Thoracic aorta (tissue), 2 donors: Measurements from ENCODE around the gene TEX48. TPM values are rescaled to one million over a fixed set of nuclear protein-coding genes. Genes with fewer than 3 reads are reported as not detected.

Source experiments
- ATAC-seq: fragments of 150-250 bp; one replicate; pipeline ENCODE4 v1.8.0; 2017; ENCODE audit warnings: low read depth; ENCODE audit not compliant: insufficient number of reproducible peaks, low FRiP score
- DNase-seq: peaks from one replicate; pipeline ENCODE4 v3.0.0-alpha.2; 2020; ENCODE audit warnings: low spot score
- H3K27ac ChIP-seq, 2 donors: fragments of 200-600 bp; sonication (generic); 1 replicate in 1 of 2; 2 replicates in 1 of 2; pipeline ENCODE4 v1.5.1; 2016; ENCODE audit warnings: mild to moderate bottlenecking in 2 of 2, moderate library complexity in 2 of 2
- H3K27me3 ChIP-seq: fragments of 200-600 bp; sonication (generic); replicated peaks from 2 replicates; pipeline ENCODE4 v1.6.0; 2016; ENCODE audit warnings: mild to moderate bottlenecking; ENCODE audit not compliant: insufficient read depth
- H3K36me3 ChIP-seq: fragments of 200-600 bp; sonication (generic); one replicate; pipeline ENCODE4 v1.5.1; 2016
- H3K4me1 ChIP-seq, 2 donors: fragments of 200-600 bp; sonication (generic); 1 replicate in 1 of 2; 2 replicates in 1 of 2; pipeline versions ENCODE4 v1.5.1 to v1.6.0; 2016; ENCODE audit warnings: low read depth in 2 of 2, mild to moderate bottlenecking in 1 of 2; ENCODE audit not compliant: control insufficient read depth in 1 of 2
- H3K4me3 ChIP-seq: fragments of 200-600 bp; sonication (generic); 2 replicates; pipeline ENCODE4 v1.5.1; 2016; ENCODE audit warnings: mild to moderate bottlenecking
- H3K9me3 ChIP-seq: fragments of 200-600 bp; sonication (generic); 2 replicates; pipeline ENCODE4 v1.5.1; 2016
- CTCF ChIP-seq: fragments of 200-600 bp; sonication (generic); IDR thresholded peaks from one replicate; pipeline ENCODE4 v1.5.1; 2019; ENCODE audit warnings: antibody characterized with exemption
- total RNA-seq, 2 donors: library from RNA; depleted of rRNA; stranded (reverse); fragments of >200 nt; gene quantifications; one replicate each; pipeline versions ENCODE4 v1.1.0 to v1.2.3, GENCODE V29; 2016

TEX48 gene
- total RNA-seq, 2 donors from 2014 or later = not detected

- Histone ChIP-seq H3K36me3 (no peaks in the 10 kb centered on the region), H3K27ac (no peak overlapping the region), H3K9me3 (no peaks in the 10 kb centered on the region), H3K27me3 (no peaks in the 10 kb centered on the region), H3K4me3 (no peak overlapping the region), H3K4me1 (no peaks in the 10 kb centered on the region)
- ATAC-seq = no peak
- no peak for TF ChIP-seq CTCF
- DNase-seq = no peak
Measured at GRCh38 chr9:114701988-114702387, 20.0 kb upstream of the TEX48 start.

GRCh38 chr9:114697951-114698351, 16.0 kb upstream of the TEX48 start:
- no peaks in the 10 kb centered on the region for H3K4me1 ChIP-seq
- H3K27me3 ChIP-seq = no peaks in the 10 kb centered on the region
- ATAC-seq (no peak), DNase-seq (no peak)
- no peaks in the 10 kb centered on the region for H3K36me3 ChIP-seq
- no peak overlapping the region for H3K4me3 ChIP-seq
- TF ChIP-seq CTCF = no peak
- no peaks in the 10 kb centered on the region for H3K9me3 ChIP-seq
- H3K27ac ChIP-seq = no peak overlapping the region

- H3K27me3 ChIP-seq = no peaks in the 10 kb centered on the region
- no peaks in the 10 kb centered on the region for H3K9me3 ChIP-seq
- DNase-seq = no peak
- H3K4me1 ChIP-seq = no peaks in the 10 kb centered on the region
- no peak overlapping the region for H3K4me3 ChIP-seq
- TF ChIP-seq CTCF = no peak
- no peaks in the 10 kb centered on the region for H3K36me3 ChIP-seq
- H3K27ac ChIP-seq = no peak overlapping the region
- ATAC-seq = no peak
Measured at GRCh38 chr9:114696814-114697544, 15.0 kb upstream of the TEX48 start.

- no peaks in the 10 kb centered on the region for H3K4me1 ChIP-seq
- no peaks in the 10 kb centered on the region for H3K36me3 ChIP-seq
- H3K27ac ChIP-seq = no peak overlapping the region
- ATAC-seq = no peak
- no peaks in the 10 kb centered on the region for H3K9me3 ChIP-seq
- H3K4me3 ChIP-seq = no peak overlapping the region
- no peaks in the 10 kb centered on the region for H3K27me3 ChIP-seq
- DNase-seq = no peak
- TF ChIP-seq CTCF = no peak
Measured at GRCh38 chr9:114695948-114696347, 14.0 kb upstream of the TEX48 start.

GRCh38 chr9:114694719-114695269, 12.8 kb upstream of the TEX48 start:
- TF ChIP-seq CTCF = no peak
- Histone ChIP-seq H3K27ac (no peak overlapping the region), H3K4me3 (no peak overlapping the region), H3K4me1 (no peaks in the 10 kb centered on the region), H3K9me3 (no peaks in the 10 kb centered on the region), H3K27me3 (no peaks in the 10 kb centered on the region), H3K36me3 (no peaks in the 10 kb centered on the region)
- DNase-seq (no peak), ATAC-seq (no peak)
